Fibroblast of peridontal ligament (primary cell): ENCODE data around the gene NR3C1.

Source experiments
- DNase-seq: peaks from one replicate; pipeline ENCODE4 v3.0.0-alpha.2; 2010; ENCODE audit errors: extremely low read depth

NR3C1 gene

GRCh38 chr5:143403593-143404415 is at the start of gene NR3C1:
Gene NR3C1, minus strand, starts transcription at chr5:143403686. Its CDS starts 2,847 bp downstream, at chr5:143400839.
- DNase-seq: peak; percentile 85

DNA sequence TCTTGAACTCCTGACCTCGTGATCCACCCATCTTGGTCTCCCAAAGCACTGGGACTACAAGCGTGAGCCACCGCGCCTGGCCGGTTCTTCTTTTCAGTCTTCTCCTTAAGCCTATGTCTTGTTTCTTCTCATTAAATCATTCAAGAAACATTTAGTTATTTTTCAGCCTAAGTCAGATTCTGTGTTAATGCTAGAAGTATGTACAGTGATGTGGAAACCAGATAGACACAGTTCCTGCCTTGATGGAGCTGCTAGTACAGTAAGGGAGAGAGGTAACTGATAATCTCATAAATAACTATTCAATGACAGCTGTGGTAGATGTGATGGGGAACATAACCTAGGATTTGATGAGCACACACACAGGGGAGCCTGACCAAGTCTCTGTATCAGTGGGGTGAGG is 46.3 kb upstream of the NR3C1 start:
- DNase-seq: peak; percentile 17

GRCh38 chr5:143448518-143448917 is 45.0 kb upstream of the NR3C1 start:
- no peak for DNase-seq

GRCh38 chr5:143447983-143448382 is 44.5 kb upstream of the NR3C1 start:
- DNase-seq: no peak

GRCh38 chr5:143446535-143447226 is 43.2 kb upstream of the NR3C1 start:
- no peak for DNase-seq

DNA sequence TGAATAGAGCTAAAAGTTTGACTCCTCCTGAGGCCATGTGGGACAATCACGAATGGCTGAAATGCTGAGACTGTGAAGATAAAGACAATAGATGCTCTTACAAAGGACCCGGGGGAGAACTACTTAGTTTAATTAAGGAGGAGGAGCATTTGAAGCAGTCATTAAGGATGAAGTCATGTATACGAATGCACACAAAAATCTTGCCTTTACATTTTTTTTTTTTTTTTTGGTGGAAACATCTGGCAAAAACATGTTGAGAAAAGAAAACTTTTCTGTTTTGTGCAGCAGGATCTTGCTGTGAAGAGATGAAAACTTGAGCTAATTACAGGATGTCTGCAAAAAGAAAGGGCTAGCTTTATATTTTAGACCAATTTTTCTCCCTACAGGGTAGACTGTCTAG is 42.3 kb upstream of the NR3C1 start:
- peak; percentile 47 for DNase-seq

DNA sequence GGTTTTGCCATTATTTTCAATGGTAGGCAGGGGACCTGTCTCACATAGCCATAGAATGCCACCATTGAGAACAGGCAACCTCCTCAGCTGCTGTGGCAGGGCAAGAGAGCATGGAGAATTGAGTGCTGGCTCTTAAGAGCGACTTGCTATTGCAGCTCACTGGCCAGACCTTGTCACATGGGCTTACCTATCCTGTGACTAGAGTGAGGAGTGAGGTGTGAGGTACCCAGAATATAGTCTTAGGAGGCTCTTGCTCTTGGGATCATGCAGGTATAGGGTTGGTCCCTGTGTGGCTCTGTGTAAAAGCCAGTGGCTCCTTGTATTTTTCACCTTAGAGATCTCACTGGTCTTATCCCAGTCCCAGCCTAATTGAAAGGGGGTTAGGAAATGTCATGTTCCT is 39.8 kb upstream of the NR3C1 start:
- DNase-seq: no peak

- DNase-seq: peak; percentile 74
Observed at GRCh38 chr5:143442385-143442784, 38.9 kb upstream of the NR3C1 start.

GRCh38 chr5:143440448-143441115 is 37.1 kb upstream of the NR3C1 start:
- DNase-seq: no peak

DNA sequence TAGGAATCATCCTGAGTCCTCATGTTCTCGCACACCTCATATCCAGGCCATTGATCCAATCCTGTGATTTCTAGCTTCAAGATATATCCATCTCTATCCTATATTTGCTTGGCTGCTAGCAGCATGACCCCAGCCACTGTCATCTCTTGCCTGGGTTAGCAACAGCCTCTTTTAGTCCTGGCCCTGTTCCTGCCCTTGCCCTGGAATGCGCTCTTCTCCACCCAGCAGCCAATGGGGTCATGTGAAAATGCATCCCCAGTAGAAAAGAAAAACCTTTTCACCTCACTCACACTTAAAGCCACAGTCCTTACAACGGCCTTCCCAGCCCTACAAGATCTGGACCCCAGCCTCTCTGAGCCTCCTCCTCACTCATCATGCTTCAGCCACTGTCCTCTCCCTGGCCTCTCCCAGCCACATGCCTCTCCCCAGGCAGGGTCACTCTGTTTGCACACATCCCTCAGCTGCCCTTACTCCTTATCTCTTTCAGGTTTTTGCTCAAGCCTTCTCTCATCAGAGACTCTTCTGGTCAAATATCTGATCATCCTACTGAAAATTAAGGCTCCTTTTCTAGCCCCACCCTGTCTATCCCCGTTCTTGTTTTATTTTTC is 34.3 kb upstream of the NR3C1 start:
- DNase-seq: no peak

DNA sequence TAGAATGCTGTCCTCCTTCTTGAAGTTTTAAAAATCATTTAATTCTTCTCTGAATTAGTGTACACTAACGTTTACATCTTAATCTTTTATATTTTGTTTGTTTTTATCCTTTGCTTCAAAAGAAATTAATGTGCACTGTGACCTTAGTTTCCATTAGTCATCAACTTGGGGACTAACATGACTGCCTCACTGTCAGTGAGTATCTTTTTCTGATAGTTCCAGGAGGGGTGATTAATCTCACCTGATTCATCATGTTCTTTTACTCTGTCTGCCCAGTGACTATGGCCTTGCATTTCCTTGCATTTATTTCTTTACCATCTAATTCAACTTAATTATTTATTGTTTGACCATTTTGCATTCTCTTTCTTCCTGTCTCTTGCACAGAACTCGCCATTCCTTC is 33.4 kb upstream of the NR3C1 start:
- DNase-seq: no peak

- peak; percentile 64 for DNase-seq
Observed at GRCh38 chr5:143435210-143435657, 31.7 kb upstream of the NR3C1 start.

DNA sequence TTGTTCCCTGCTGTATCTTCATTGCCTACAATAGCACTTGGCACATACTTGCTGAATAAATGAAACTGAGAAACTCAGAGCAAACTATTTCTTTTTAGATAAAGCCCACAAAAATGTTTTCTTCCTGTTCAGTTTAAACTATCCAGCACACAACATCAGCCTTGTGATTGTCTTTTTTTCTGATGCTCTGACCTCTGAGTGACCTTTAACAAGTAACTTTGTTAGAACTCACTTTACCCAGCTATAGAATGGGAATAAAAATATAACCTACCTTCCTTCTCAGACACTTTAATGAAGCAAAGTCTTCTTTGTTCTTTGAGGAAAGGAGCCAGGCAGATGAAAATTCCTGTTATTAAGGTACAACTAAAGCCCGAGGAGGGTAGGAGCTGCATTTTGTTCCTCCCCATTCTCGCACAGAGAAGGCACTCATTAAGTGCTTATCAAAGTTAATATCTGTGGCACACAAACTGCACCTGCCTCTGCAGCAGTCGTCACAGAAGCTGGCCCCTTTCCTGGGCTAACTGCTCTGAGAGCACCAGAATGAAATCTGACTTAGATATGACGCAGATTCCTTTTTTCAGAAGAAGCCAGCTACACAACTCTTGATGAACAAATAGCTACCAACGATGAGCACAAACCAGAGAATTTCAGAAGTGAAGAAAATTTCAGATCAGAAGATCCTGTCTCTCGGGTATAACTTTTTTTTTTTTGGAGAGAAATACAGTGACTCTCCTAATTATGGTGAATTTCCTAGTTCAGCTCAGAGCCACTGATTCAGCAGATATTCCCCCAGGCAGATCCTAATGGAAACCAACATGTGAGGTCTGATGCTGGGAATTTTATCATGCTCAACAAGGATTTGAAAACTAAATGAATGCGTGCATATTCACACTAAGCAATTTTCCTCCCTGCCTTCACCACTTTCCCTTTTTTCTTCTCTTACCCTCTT is 31.0 kb upstream of the NR3C1 start:
- DNase-seq: peak; percentile 85

DNA sequence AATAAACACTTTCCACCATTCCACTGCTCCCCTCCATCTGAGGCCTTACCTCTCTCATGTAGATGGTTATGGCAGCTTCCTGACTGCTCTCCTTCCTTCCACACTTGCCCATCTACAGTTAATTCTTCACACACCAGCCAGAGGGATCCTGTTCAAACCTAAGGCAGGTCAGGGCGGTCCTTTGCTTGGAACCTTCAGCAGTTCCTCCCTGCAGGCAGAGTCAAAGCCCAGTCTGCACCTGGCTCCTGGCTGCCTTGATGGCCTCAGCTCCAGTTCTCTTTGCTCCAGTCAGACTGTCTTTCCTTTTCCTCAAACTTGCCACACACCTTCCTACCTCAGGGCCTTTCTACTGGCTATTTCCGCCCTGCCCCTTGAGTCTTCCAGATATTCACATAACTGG is 30.2 kb upstream of the NR3C1 start:
- DNase-seq: no peak

- DNase-seq: no peak
Observed at GRCh38 chr5:143432658-143433239, 29.3 kb upstream of the NR3C1 start.

- DNase-seq: no peak
Observed at GRCh38 chr5:143431789-143432188, 28.3 kb upstream of the NR3C1 start.

DNA sequence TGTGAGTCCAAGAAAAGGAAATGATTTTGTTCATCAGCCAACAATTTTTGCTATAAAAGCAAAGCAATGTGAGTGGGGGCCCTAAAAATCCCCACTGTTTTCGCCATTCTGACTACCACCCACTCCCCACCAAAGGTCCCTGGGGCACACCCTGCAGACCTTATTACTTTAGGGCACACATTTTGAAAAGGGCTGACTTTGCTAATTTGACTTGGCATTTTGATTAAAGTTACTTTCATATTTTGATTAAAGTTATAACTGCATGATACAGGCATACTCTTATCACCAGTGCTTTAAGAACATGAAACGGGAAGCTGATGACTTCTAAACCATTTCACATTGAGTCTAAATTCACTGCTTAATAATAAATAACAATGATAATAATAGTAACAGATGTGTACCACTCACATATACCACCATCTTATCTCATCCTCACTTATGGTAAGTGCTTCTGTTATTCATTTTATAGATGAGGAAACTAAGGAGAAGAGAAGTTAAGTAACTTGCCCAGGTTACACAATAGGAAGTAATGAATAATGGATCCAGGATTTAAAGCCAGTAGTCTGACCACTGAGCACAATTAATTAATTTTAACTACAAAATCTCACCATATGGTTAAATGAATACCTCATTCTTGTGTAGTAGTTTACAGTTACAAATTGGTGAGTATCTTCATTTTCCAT is 25.4 kb upstream of the NR3C1 start:
- no peak for DNase-seq

DNA sequence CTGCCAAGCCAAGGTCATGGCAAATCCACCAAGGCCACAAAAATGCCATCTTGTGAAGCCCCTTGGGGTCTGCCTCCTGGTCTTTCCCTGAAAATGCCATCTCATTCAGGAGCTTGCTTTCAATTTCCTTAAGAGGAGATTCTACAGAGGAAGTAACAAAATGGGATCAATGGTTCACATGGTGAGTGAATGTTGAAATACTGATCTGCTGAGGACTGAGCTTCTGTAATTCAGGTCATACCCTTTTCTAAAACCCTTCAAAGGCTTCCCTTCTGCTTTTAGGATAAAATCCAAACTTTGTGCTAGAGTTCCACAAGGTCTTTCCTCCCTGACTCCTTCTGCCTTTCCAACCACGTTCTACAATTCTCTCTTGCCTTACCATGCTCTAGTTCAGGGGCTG is 24.7 kb upstream of the NR3C1 start:
- DNase-seq: no peak

DNA sequence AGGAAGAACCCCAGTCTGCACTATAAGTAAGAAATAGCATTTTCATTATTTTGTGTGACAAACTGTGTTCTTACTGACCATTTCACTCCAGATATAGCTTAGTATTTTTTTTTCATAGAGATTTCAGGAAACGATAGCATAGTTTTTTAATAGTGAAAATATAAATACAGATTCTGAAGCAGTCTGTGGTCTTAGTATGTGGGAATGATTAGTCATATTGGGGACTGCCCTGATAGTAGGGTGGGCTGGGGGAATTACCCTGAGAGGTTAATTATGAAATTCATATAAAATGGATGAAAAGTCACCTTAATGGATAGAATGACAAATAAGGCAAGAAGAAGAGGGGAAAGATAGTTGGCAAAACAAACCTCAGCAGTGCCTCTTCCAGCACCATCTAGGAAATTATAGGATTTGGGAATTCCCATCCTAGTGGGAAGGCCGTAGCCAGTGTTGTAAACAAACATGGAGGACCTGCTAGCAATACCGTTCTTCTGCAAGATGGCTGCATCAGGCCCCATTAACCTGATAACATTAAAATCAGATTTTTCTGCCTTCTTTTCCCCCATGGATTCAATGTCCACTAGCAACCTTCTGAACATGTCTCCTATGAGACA is 23.7 kb upstream of the NR3C1 start:
- DNase-seq: no peak
